Islet precursor cell (in vitro differentiated cells): ENCODE data around the gene ST3GAL5.

ENCODE experiments used
- DNase-seq: peaks from one replicate; pipeline ENCODE4 v3.0.0-alpha.2; 2018

ST3GAL5 gene

DNA sequence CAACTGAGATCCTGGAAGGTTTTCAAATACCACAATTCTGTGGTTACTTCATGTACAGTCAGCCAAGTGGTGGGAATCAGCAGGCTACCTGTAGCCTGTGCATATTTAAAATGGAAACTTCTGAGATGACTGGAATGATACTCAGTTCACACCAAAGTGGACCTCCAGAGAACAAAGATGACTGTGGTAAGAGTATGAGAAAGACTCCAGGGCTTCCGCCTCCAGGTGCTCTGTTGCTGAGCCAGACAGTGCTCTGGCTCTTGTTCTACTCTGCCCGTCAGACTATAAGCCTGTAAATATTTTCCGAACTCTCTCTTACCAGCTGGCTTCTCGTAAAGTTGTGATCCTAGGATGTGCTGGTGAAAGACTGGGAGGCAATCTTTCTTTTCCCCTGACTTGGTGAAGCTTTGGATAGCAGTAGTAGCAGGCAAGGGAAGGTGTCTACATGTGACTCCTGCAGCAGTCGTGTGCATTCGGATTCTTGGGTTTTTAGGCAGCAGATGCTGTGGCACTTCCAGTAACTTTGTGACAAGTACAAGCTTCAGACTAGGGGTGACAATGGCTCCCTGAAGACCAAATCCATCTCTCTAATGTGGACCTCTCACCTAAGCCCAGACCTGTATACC lies 23.1 kb downstream of the ST3GAL5 start:
- peak; percentile 74 for DNase-seq

DNA sequence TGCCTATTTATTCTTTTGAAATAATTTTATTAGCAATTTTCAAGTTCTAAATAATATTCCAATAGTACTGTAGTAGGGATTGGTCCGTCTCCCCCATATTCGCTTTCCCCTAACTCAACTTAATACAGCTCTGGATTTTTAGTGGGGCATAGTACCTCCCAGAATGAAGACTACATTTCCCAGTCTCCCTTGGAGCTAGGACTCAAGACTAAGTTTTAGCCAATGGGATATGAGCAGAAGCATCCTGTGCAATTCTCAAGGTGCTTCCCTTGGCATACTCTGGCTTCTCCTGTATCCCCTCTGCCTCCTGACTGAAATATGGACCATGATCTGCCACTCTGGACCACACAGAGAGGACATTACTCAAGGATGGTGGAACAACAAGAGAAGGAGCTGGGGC lies 24.1 kb downstream of the ST3GAL5 start:
- no peak for DNase-seq

DNA sequence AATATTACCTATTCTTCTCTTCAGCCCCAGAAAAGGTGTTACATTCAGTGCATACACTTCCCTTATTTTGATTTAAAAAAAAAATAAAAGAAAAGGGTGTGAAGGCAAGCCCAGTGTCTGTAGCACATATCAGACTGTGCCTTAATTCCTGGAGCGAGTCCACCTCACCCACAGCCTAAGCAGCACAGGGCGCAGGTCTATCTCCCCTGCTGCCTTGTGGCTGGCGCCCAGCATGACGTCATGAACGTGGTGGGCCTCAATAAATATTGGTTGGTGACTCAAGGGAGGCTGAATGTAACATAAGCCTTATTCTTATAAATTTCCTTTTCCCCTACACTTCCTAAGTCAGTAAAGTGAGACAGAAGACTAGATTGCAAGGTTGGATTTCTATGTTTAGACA lies 26.4 kb downstream of the ST3GAL5 start:
- DNase-seq: no peak

DNA sequence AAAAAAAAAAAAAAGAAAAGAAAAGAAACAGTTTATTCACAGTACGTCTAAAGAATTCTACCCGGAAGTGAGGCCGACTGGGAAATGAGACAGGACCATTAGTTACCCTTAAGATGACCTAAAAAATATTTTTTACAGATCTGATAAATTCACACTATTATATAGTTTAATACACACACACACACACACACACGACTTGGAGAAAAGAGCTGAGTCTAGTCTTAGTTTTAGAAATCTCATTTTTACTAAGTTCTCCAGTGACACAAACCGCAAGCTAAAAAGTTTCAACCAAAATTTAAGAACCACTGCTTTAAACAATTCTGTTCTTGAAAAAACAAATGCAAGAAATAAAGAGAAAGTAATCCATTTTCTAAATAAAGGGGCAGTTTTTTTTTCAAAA lies 27.1 kb downstream of the ST3GAL5 start:
- no peak for DNase-seq

DNA sequence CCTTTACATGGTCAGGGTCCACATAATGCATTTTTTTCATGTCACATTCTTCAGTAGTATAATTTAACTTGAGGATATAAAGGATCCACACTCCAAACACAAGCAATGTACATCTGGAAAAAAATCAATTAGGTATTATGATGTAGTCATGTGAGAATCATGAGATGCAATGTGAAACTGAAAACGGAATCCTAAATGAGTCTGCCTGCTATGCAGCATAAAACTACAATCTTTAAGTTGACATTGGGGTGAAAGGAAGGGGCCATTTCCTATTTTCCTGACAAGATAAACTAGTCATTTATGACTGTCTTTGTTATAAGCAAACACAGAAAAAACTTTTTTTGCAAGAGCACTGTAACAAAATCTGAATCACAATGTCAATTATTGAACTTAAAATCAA lies 27.6 kb downstream of the ST3GAL5 start:
- DNase-seq: no peak

DNA sequence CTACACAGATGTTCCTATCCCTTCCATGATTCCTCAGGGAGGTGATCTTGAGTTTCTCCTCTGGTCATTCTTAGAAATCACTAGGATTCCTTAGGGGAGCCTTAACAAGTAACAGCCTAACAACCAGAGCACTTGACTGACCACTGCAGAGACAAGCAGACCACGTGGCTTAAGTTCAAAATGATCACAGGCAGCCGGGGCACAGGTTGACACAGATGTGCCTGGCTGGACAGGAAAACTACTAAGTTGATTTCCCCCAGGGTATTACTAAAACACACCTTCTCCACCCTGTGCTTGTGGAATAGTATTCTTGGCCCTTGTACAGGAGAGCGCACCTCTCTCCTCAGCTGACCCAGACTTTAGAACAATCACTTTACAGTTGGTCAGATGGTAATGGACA lies 29.9 kb downstream of the ST3GAL5 start:
- DNase-seq: no peak

DNA sequence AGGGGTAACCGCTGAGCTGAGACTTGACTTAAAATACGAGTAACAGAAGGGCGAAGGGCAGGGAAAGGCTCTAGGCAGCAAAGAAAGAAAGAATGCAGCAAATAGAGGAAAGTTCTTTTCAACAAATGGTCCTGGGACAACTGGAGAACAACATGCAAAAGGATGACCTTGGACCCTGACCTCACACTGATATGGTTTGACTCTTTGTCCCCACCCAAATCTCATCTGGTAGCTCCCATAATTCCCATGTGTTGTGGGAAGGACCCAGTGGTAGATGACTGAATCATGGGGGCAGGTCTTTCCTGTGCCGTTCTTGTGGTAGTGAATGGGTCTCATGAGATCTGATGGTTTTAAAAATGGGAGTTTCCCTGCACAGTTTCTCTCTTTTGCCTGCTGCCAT lies 33.9 kb downstream of the ST3GAL5 start:
- DNase-seq: no peak

DNA sequence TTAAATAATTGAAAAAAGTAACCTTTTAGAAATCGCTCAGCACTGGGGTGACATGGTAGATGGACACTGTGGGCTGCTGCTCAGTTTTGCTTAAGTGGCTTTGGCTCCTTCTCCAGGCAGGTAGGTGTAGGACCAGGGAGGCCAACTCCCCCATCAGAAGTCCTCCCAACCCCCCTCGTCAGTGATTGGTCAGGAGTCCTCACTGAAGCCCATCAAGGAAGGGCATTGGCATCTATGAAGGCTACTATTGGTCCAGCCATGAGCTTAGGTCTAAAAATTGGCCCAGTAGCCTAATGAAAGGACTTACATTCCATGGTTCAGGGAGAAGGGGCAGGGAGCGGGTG lies 34.7 kb downstream of the ST3GAL5 start:
- DNase-seq: no peak

DNA sequence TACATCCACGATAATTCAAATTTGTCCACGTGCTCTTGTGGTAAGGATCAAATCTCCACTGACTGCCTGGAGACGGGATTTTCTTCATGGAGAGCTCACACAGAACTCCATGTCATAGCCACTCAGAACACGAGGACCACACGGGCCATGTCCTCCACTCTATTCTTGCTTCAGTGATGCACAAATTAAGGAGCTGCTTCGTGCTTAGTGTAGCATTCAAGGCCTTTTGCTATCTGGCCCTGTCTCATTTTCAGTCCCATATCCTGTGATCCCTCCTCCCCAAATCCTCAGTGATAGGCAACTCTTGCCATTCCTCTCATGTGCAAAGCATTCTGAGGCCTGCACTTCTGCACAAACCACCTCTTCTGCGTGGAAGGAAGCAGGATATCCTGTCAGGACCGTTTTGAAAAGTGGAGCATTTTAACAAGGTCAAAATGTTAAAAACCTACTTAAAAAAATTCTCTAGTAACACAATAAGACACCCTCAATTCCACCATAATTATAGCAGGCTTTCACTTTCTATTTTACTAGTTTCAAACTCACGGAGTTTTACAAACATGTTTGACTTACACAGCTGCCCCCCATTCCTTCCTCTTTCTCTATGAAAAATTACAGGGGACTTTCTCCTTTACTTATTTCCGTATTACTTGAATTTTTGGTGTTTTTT lies 35.2 kb downstream of the ST3GAL5 start:
- DNase-seq: no peak

DNA sequence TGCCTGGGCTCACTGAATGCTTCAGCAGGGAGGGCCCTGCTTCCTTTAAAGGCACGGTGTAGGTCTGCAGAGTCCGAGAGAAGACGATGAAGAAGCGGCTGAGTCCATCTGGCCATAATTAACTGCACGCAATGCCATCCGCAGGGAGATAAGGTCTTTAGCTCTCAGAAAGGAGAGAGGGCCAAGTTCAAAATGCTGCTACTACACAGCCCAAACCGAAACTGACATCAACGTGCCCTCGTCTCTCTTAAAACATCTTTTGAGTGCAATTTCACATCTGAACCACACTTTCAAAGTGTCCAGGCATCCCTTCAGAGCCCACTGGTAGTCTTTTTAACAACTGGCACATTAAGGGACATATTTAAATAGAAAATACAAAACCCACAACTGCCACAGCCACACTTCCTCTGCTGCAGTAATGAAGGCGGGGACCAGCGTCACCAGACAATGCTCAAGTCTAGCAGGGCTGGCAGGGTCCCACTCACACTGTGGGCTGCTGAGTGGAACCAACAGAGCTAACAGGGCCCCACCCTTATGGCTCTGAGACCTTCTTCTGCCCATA lies 35.8 kb downstream of the ST3GAL5 start:
- DNase-seq: no peak

DNA sequence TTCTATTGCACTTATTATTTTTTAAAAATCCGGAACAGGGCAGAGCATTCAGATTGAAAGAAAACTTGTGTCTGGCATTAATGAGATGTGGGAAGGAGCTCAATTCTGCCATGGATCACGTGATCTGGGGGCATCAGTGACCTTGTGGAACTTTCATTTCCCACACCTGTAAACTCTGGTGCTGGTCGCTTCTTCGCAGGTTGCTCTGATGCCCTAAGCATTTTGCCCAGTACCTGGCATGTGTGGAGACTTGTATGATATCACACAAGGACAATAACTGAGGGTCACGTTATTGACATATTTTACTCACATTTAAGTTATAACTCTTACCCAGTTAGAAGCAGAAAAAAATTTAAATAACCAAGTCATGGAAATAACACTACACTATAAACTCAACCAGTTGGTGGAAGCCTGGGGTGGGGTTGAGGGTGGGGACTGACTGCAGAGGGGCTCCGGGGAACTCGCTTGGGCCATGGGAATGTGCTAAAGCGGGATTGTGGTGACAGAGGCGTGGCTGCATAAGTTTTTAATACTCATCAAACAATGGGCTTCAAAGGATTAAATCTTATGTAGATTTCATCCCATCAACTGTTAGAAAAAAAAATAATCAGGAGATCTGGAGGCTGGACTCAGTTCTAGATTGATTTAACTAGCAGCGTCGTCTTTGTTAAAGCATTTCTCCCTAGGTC lies 36.5 kb downstream of the ST3GAL5 start:
- DNase-seq: peak; percentile 21

DNA sequence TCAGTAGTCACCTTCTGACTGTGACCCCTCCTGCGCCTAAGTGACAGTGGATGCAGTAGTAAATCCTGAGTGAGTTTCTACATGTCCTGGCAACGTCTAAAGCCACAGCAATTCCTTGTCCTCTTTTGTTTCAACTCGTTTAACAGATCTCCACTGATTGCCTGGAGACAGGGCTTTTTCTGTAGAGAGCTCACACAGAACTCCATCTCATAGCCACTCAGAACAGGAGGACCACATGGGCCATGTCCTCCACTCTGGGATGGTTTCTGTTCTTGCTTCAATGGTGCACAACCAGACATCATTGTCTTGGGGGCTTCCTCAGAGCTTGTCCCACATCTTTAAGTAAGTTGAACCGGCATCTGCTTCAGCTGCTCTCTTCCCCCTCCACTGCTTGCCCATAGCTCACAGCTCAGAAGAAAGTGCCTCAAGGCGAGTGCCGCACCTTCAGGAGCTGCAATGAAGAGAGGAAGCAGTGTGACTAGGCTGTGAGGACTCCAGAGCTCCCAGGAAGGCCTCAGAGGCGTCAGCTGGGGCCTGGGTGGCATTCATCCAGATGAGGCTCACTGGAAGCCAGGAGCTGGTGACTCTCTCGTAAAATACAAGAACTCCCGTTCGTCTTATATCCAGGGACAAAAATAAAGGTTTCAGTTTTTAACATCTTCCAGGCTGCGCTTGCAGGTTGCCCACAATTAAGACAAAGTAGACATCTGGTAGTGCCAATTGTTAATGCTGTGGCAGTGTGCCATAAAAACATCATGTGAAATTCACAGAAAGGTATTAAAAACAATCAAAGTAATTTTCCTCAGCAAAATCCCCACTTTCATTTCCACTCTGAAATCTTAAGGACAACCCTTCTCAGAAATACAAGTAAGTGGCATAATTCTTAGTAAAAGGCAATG lies 37.3 kb downstream of the ST3GAL5 start:
- peak; percentile 67 for DNase-seq

DNA sequence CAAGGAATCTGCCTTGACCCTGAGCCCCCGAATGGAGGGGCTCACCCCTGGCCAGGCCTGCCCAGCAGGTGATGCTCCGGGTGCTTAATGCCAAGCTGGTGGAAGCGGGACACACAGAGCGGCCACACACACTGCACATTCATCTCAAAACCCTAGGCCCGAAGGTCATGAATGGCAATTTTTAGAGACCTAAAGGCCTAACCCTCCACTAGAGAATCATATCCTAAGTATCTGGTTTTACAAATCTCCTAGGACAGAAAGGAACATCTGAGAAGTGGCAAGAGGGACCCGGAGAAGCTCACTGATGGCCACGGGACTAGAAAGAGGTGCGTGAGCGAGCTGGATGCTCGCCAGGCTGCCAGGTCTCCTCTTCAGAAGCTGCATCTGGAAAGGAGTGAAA lies 38.3 kb downstream of the ST3GAL5 start:
- DNase-seq: no peak

DNA sequence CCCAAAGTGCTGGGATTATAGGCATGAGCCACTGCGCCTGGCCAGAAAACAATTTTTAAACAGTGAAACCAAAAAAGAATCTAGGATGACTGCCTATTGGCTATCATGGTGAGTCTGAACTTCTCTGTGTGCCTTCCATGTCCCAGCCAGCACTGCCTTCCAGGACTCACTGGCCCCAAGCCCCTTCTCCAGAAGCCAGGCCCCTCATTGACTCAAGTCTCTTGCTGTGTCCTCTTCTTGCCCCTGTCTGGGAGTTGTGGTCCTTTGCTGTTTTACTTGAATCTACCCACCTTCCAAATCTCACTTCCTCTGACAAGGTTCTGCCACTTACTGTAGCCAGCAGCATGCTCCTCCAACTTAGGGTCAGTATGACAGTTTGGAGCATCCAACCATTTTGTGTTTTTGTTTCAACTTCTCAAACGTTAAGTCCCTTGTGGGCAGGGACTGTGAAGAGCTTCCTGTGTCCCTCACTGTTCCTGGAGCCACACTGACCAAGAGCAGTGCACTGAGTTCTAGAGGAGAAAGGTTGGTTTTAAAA lies 41.7 kb downstream of the ST3GAL5 start:
- DNase-seq: no peak

DNA sequence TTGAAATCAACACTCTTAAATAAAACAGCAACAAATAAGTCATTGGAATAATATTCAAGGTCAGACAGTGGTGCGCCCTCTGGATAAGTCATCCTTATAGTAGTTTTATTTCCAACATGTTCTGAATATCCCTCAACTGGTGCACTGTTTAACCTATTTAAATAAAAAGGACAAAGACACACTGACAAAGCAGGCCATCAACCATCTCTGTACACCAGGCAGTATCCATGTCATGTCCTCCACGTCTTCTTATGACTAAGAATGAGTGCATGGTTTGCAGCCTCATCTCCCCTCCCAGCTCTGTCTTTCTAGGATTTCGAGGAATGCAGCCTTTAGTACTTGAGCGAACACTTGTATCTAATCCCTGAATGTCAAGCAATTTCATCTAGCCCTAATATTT lies 42.4 kb downstream of the ST3GAL5 start:
- DNase-seq: no peak

DNA sequence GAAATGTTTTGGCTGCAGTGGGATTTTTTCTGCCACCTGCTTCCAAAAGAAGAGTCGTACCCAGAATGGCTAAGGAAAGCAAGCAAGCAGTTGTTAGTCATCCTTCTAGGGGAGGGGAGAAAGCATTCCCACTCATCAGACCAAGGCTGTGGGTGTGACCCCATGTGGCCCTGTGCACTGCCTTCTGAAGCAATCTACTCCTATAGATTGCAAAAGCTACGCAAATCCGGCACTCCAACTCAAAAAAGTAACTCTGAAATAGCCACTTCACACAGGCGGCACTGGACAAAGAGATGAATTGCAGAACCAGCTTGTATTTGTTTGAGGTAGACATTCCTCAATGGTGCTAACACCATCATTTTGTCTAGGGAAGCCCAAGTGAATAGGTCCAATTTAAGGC lies 44.3 kb downstream of the ST3GAL5 start:
- no peak for DNase-seq

DNA sequence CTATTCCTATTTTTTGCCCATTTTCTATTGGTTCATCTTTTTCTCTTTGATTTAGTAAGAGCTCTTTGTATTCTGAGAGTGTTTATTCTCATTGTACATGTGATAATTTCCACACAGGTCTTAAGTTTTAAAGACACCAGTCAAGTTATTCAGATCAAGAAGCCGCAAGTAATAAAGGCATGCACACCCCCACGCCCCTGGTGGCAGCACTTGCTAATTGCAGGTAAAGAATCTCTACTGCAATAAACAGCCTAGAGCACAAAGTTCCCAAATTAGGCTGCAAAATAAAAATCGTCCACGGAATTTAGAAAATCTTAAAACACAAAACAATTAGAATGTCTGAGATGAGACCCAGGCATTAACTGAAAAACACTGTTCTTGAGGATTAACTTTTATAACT lies 45.2 kb downstream of the ST3GAL5 start:
- no peak for DNase-seq

DNA sequence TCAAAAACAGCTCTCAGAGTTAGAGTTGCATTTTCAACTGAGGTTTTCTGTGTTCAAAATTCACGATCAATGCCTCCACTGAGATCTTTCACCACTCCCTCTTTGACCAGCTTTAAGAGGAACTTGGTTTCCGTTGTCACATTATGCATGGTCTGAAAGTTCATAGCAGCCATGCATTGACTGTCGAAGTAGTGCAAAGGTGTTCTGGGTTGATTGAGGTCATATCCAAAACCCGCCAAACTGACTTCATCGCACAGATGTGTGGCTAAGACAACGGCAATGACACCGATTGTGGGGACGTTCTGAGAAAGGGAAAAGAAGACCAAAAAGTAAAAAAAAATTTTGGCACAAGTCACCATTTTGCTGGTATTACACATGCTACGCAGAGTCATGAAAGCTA lies 48.7 kb downstream of the ST3GAL5 start:
- DNase-seq: no peak

DNA sequence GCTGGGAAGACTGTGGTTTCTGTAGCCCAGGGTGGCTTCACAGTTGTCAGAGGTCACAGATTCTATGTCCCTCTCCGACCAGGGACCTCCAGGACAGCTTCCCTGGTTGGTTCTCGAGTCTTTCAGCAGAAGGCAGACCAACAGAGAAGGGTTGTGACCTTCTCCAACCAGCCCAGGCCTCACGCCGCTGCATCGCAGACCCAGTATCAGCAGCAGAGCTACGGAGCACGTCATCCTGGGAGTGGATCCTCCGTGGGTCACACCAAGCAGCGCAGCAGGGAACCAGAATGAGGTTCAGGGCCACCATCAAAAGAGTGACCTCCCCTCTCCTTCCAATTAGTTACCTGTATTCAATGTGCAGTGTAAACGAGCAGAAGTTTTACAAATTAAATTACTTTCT lies 49.3 kb downstream of the ST3GAL5 start:
- no peak for DNase-seq

DNA sequence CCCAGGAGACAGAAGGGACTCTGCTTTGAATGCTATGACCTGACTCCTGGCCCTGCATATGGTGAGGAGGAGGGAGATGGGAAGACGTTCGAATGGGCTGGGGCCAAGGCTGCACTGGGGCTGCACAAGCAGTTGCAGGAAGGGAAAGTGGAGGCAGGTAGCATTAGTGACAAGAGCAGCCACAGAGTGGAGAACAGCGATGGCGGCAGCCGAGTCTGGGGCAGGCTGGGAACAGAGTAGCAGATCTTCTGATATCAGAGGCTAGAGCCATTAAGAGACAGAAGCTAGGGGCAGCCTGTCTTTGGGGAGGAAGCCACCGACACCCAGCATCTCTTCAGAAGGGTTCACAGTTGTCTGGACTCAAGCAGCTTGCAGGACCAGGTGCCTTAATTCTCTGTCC lies 50.1 kb downstream of the ST3GAL5 start:
- no peak for DNase-seq

DNA sequence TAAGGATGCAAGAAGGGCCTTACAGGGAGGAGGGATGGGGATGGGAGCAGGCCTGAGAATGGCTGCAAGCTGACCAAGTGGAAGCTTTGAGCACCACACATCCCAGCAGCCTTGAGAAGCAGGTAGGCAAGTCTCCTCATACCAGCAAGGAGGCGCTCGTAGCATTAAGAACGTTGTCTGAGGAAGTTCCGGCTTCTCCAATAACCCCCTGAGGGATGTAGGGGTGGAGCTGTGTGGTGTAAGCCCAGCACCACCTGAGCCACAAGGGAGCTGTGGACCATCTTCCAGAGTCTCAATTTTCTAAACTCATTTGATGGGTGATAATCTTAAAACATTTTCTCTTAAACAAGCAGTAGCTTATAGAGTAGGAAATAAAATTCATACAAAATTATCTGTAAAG lies 50.6 kb downstream of the ST3GAL5 start:
- DNase-seq: no peak

DNA sequence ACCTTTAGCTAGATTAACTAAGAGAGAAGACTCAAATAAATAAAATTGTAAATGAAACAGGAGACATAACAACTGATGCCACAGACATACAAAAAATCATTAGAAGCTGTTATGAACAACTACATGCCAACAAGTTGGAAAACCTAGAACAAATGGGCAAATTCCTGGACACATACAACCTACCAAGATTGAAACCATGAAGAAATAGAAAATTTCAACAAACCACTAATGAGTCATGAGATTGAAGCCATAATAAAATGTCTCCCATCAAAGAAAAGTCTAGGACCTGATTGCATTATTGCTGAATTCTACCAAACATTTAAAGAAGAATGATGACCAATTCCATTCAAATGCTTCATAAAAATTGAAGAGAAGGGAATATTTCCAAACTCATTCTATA lies 54.3 kb downstream of the ST3GAL5 start:
- DNase-seq: no peak

DNA sequence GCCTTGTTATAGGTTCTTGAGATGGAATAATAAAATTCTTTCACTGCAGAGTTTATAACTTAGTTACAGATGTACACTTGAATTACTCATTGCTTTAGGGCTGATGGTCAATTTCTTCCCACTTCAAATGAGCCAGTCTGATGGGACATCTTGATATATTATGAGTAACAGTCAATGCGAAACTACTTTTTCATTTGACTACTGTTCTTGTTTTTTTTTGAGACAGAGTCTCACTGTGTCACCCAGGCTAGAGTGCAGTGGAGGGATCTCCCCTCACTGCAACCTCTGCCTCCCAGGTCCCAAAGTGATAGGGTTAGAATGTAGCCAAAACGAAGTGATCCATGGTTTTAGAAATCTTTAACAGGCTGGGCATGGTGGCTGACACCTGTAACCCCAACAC lies 57.1 kb downstream of the ST3GAL5 start:
- no peak for DNase-seq
